ENCODE measurements around the gene NRXN3. TPM values are rescaled to one million over a fixed set of nuclear protein-coding genes. Genes with fewer than 3 reads are reported as not detected.

The NRXN3 gene
- total and polyA plus RNA-seq, 2 experiments from 2014 or later: 5.7 to 7.1 TPM

DNA sequence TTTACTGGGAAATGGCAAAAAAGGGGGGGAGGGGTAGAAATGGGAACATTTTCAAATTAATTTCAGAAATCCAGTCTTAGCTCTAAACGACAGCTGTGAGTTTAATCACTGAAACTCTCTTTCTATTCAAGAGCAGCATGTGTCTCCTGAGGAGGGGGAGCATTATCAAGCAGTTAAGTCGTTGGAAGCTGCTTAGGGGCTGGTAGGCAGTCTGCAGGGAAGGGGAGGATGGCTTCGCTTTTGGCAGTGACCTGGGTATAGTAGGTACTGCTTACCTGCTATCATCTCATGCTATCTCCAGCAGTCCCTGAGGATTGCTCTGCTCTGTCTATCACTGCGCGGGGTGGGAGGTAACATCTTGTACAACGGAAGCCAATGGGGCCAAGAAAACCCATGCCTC, 567.4 kb downstream of the NRXN3 start:
- Histone ChIP-seq H3K4me2 (no peak overlapping the region), H3K27ac (no peak overlapping the region), H3K9me2 (replicated peaks; ENCODE audit: insufficient read depth) (no peaks in the 10 kb centered on the region), H3K79me2 (no peaks in the 10 kb centered on the region), H3K4me1 (ENCODE audit: insufficient read depth) (no peaks in the 10 kb centered on the region), H3K4me3 (no peak overlapping the region), H3K27me3 (peaks cover 3% of the 10 kb centered on the region), H3K9me3 (ENCODE audit: low read depth) (no peaks in the 10 kb centered on the region), H2AFZ (no peak overlapping the region), H3K36me3 (replicated peaks; ENCODE audit: insufficient read depth, low read depth) (no peaks in the 10 kb centered on the region), H4K20me1 (ENCODE audit: insufficient read depth, poor library complexity, severe bottlenecking) (no peaks in the 10 kb centered on the region)
- 75% methylated on average over 6 of the region's 6 CpGs for WGBS (ENCODE audit: low lambda C conversion rate, missing lambda C conversion rate)
- TF ChIP-seq, protein P1, sequence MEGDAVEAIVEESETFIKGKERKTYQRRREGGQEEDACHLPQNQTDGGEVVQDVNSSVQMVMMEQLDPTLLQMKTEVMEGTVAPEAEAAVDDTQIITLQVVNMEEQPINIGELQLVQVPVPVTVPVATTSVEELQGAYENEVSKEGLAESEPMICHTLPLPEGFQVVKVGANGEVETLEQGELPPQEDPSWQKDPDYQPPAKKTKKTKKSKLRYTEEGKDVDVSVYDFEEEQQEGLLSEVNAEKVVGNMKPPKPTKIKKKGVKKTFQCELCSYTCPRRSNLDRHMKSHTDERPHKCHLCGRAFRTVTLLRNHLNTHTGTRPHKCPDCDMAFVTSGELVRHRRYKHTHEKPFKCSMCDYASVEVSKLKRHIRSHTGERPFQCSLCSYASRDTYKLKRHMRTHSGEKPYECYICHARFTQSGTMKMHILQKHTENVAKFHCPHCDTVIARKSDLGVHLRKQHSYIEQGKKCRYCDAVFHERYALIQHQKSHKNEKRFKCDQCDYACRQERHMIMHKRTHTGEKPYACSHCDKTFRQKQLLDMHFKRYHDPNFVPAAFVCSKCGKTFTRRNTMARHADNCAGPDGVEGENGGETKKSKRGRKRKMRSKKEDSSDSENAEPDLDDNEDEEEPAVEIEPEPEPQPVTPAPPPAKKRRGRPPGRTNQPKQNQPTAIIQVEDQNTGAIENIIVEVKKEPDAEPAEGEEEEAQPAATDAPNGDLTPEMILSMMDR (IDR thresholded peaks at IDR 0.05; ENCODE audit: poor library complexity): no peak
- no peak for TF ChIP-seq EZH2phosphoT487 (IDR thresholded peaks at IDR 0.05; ENCODE audit: low read depth, severe bottlenecking, unreplicated experiment)
- TF ChIP-seq EZH2 (IDR thresholded peaks at IDR 0.05; ENCODE audit: borderline replicate concordance): no peak
- no peak for DNase-seq (ENCODE audit: low spot score)

DNA sequence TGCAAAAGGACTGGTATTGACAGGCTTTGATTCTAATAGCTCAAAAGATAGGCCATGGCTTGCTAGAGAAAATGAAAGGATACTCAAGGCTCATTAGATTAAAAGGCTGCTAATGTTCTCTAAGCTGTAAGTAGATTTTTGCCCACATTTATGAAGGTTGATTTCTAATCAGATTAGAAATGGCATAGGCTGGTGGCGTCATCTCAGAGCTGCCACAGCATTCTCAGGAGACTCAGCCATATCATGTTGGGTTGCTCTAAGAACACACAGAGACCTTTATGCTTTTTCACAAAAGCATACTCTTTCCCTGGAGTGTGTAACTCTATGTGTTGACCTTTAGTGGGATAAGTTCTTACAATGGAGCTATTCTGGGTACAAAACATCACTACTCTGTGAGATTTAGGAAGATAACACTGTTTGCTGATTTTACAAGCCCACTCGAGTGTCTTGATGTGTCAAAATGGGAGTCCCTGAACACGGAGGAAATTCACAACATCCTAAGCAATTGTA, 576.0 kb downstream of the NRXN3 start:
- H3K9me2 ChIP-seq (replicated peaks; ENCODE audit: insufficient read depth): no peaks in the 10 kb centered on the region
- DNase-seq (ENCODE audit: low spot score): no peak
- H3K9me3 ChIP-seq (ENCODE audit: low read depth): no peaks in the 10 kb centered on the region
- H3K27ac ChIP-seq: no peak overlapping the region
- H2AFZ ChIP-seq: no peak overlapping the region
- H3K27me3 ChIP-seq: no peaks in the 10 kb centered on the region
- WGBS (ENCODE audit: low lambda C conversion rate, missing lambda C conversion rate): 65% methylated on average over 3 of the region's 3 CpGs
- H3K4me3 ChIP-seq: no peak overlapping the region
- no peaks in the 10 kb centered on the region for H3K79me2 ChIP-seq
- H3K4me2 ChIP-seq: no peak overlapping the region
- no peaks in the 10 kb centered on the region for H3K4me1 ChIP-seq (ENCODE audit: insufficient read depth)
- TF ChIP-seq EZH2phosphoT487 (IDR thresholded peaks at IDR 0.05; ENCODE audit: low read depth, severe bottlenecking, unreplicated experiment) (no peak), EZH2 (IDR thresholded peaks at IDR 0.05; ENCODE audit: borderline replicate concordance) (no peak)
- TF ChIP-seq, protein P1 (IDR thresholded peaks at IDR 0.05; ENCODE audit: poor library complexity): no peak
- no peaks in the 10 kb centered on the region for H3K36me3 ChIP-seq (replicated peaks; ENCODE audit: insufficient read depth, low read depth)
- no peaks in the 10 kb centered on the region for H4K20me1 ChIP-seq (ENCODE audit: insufficient read depth, poor library complexity, severe bottlenecking)

DNA sequence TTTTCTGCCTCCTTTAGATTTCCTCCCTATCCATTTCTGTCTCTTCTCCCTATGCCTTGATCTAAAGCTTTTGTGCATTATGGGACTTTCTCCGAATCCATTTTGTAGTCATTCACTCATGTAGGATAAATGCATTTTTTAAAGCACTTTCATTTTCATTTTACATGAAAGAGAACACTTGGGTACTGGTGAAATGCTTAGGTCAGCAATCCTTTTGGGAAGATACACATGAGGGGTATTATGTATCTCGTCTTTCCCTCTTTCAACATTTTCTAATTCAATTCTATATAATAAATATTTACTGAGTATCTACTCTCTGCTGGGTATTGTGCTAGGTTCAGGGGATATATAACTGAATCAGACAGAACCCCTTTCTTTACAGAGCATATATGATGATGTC, 577.6 kb downstream of the NRXN3 start:
- 80% methylated on average over 2 of the region's 2 CpGs for WGBS (ENCODE audit: low lambda C conversion rate, missing lambda C conversion rate)
- H2AFZ ChIP-seq: no peak overlapping the region
- no peaks in the 10 kb centered on the region for H3K9me2 ChIP-seq (replicated peaks; ENCODE audit: insufficient read depth)
- H3K27ac ChIP-seq: no peak overlapping the region
- H3K4me3 ChIP-seq: no peak overlapping the region
- no peaks in the 10 kb centered on the region for H4K20me1 ChIP-seq (ENCODE audit: insufficient read depth, poor library complexity, severe bottlenecking)
- no peaks in the 10 kb centered on the region for H3K9me3 ChIP-seq (ENCODE audit: low read depth)
- DNase-seq (ENCODE audit: low spot score): no peak
- H3K4me1 ChIP-seq (ENCODE audit: insufficient read depth): no peaks in the 10 kb centered on the region
- H3K79me2 ChIP-seq: no peaks in the 10 kb centered on the region
- TF ChIP-seq EZH2 (IDR thresholded peaks at IDR 0.05; ENCODE audit: borderline replicate concordance): no peak
- TF ChIP-seq EZH2phosphoT487 (IDR thresholded peaks at IDR 0.05; ENCODE audit: low read depth, severe bottlenecking, unreplicated experiment): no peak
- TF ChIP-seq, protein P1 (IDR thresholded peaks at IDR 0.05; ENCODE audit: poor library complexity): no peak
- H3K27me3 ChIP-seq: no peaks in the 10 kb centered on the region
- H3K4me2 ChIP-seq: no peak overlapping the region
- no peaks in the 10 kb centered on the region for H3K36me3 ChIP-seq (replicated peaks; ENCODE audit: insufficient read depth, low read depth)
